Tibial nerve (tissue), 4 donors: Measurements from ENCODE around the gene ZNF850.

Experiments
- CTCF ChIP-seq, 5 experiments: fragments of 200-600 bp in 3 of 5; fragments of 450-650 bp in 2 of 5; sonication (generic) in 3 of 5; IDR thresholded peaks; one replicate each; pipeline ENCODE4 v1.5.1; 2016 to 2019; ENCODE audit warnings: antibody characterized with exemption in 5 of 5, mild to moderate bottlenecking in 3 of 5, moderate library complexity in 2 of 5
- EP300 ChIP-seq, 2 donors: sonication (generic); formaldehyde crosslinking; IDR thresholded peaks; one replicate each; pipeline ENCODE4 v1.6.1; 2017; ENCODE audit warnings: antibody characterized with exemption in 2 of 2, mild to moderate bottlenecking in 1 of 2
- POLR2A ChIP-seq, 2 donors: fragments of 450-650 bp; IDR thresholded peaks; one replicate each; pipeline ENCODE4 v1.6.1; 2017; ENCODE audit warnings: antibody characterized with exemption in 2 of 2, mild to moderate bottlenecking in 2 of 2, moderate library complexity in 2 of 2

- TF ChIP-seq CTCF (IDR thresholded peaks at IDR 0.05) (no peak), EP300 (IDR thresholded peaks at IDR 0.05) (no peak), POLR2A (IDR thresholded peaks at IDR 0.05) (no peak)
Measured at GRCh38 chr19:36674201-36674600, 98.4 kb downstream of the ZNF850 start.
